ENCODE results near the gene RYR2.

- no peak for TF ChIP-seq CTCF (IDR thresholded peaks at IDR 0.05 in 2 of 3, conservative IDR thresholded peaks at IDR 0.05 in 1 of 3; ENCODE audit: insufficient read depth in 2 of 3, low read depth in 1 of 3, low read length in 3 of 3)
- no peak for TF ChIP-seq HDGF (IDR thresholded peaks at IDR 0.05)
- no peak for TF ChIP-seq HMBOX1 (IDR thresholded peaks at IDR 0.05)
- no peak for TF ChIP-seq POLR2A (conservative IDR thresholded peaks at IDR 0.05)
- TF ChIP-seq GTF2F1 (IDR thresholded peaks at IDR 0.05; ENCODE audit: low read depth, low read length), result no peak
- TF ChIP-seq BCLAF1 (IDR thresholded peaks at IDR 0.05; ENCODE audit: borderline replicate concordance in 1 of 2, control insufficient read depth in 1 of 2, low read depth in 2 of 2, low read length in 1 of 2), result no peak
- TF ChIP-seq MNT (conservative IDR thresholded peaks at IDR 0.05), result no peak
- TF ChIP-seq ZBTB12 (CRISPR knock-in tag; IDR thresholded peaks at IDR 0.05), result no peak
- no peak for TF ChIP-seq SIN3A (IDR thresholded peaks at IDR 0.05; ENCODE audit: borderline replicate concordance in 2 of 2, control insufficient read depth in 1 of 2, low read depth in 2 of 2, low read length in 2 of 2)
- no peak for TF ChIP-seq ZBED1 (IDR thresholded peaks at IDR 0.05)
- TF ChIP-seq SETDB1 (IDR thresholded peaks at IDR 0.05; ENCODE audit: low read length), result no peak
- no peak for TF ChIP-seq MYC (IDR thresholded peaks at IDR 0.05; ENCODE audit: low read depth, low read length)
- no peak for TF ChIP-seq MYC (CRISPR knock-in tag; IDR thresholded peaks at IDR 0.05; ENCODE audit: borderline replicate concordance, low read depth)
- TF ChIP-seq CEBPB (tag; IDR thresholded peaks at IDR 0.05), result no peak
- TF ChIP-seq FOXK2 (conservative IDR thresholded peaks at IDR 0.05 in 1 of 2, IDR thresholded peaks at IDR 0.05 in 1 of 2; ENCODE audit: low read depth in 2 of 2), result no peak
Observed at GRCh38 chr1:237863234-237863633, 821.2 kb downstream of the RYR2 start.
